Left ventricle myocardium inferior (tissue), 1 donor: Measurements from ENCODE around the gene FYB1. TPM values are rescaled to one million over a fixed set of nuclear protein-coding genes. Genes with fewer than 3 reads are reported as not detected.

Source experiments
- DNase-seq: peaks from one replicate; pipeline ENCODE4 v3.0.0-alpha.2; 2020
- H3K27ac ChIP-seq: fragments of 200-600 bp; replicated peaks from 2 replicates; pipeline ENCODE4 v1.8.0; 2021
- H3K27me3 ChIP-seq: fragments of 200-600 bp; 2 replicates; pipeline ENCODE4 v1.8.0; 2021; ENCODE audit warnings: low read depth
- H3K36me3 ChIP-seq: fragments of 200-600 bp; 2 replicates; pipeline ENCODE4 v1.8.0; 2021
- H3K4me1 ChIP-seq: fragments of 200-600 bp; 2 replicates; pipeline ENCODE4 v1.8.0; 2021
- H3K4me3 ChIP-seq: fragments of 200-600 bp; 2 replicates; pipeline ENCODE4 v1.8.0; 2021; ENCODE audit warnings: mild to moderate bottlenecking, moderate library complexity
- H3K9me3 ChIP-seq: fragments of 200-600 bp; replicated peaks from 2 replicates; pipeline ENCODE4 v1.8.0; 2021
- intact Hi-C: fragments of 100-400 bp; cut with micrococcal nuclease; formaldehyde crosslinking; loops from one replicate; pipeline ENCODE4 v1.11.0; 2022
- total RNA-seq: library from RNA; stranded (reverse); fragmentation: NEBNext Ultra II Directional; extraction: Animal tissue kit (Norgen Biotek cat#: 25700); gene quantifications from one replicate; pipeline ENCODE4 v1.2.1, GENCODE V29; 2021
- TF ChIP-seq, protein P1 (sequence below): fragments of 200-600 bp; IDR thresholded peaks from 2 replicates; pipeline ENCODE4 v1.8.0; 2021; ENCODE audit warnings: antibody characterized with exemption, mild to moderate bottlenecking, borderline replicate concordance
- donor health status: DM: no; HTN: yes; CAD: no; lungs with severe emphysema.

FYB1 gene
- total RNA-seq, 1 donor from 2014 or later: 4.9 TPM

DNA sequence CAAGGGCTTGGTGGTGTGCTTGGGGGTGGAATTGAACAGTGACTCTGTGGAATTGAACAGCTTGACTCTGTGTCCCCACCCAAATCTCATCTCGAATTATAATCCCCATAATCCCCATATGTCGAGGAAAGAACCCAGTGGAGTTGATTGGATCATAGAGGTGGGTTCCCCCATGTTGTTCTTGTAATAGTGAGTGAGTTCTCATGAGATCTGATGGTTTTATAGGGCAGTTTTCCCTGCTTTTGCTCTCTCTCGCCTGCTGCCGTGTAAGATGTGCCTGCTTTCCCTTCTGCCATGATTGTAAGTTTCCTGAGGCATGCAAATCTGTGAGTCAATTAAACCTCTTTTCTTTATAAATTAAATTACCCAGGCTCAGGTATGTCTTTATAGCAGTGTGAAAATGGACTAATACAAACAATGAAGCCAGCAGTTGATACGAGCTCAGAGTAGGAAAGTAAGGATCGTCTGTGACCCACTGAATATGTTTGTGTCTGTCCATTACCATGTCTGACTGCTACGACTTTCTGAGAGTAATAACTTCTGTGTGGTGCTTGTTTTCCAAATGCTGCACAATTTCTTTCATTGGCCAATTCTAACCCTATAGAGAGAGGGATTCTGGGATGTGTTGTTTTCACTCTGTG is 127.3 kb downstream of the FYB1 start:
- no peak overlapping the region for H3K4me3 ChIP-seq
- DNase-seq: no peak
- TF ChIP-seq, protein P1, sequence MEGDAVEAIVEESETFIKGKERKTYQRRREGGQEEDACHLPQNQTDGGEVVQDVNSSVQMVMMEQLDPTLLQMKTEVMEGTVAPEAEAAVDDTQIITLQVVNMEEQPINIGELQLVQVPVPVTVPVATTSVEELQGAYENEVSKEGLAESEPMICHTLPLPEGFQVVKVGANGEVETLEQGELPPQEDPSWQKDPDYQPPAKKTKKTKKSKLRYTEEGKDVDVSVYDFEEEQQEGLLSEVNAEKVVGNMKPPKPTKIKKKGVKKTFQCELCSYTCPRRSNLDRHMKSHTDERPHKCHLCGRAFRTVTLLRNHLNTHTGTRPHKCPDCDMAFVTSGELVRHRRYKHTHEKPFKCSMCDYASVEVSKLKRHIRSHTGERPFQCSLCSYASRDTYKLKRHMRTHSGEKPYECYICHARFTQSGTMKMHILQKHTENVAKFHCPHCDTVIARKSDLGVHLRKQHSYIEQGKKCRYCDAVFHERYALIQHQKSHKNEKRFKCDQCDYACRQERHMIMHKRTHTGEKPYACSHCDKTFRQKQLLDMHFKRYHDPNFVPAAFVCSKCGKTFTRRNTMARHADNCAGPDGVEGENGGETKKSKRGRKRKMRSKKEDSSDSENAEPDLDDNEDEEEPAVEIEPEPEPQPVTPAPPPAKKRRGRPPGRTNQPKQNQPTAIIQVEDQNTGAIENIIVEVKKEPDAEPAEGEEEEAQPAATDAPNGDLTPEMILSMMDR: no peak
- no peaks in the 10 kb centered on the region for H3K4me1 ChIP-seq
- no peaks in the 10 kb centered on the region for H3K27me3 ChIP-seq
- H3K27ac ChIP-seq: no peak overlapping the region
- H3K36me3 ChIP-seq: no peaks in the 10 kb centered on the region
- H3K9me3 ChIP-seq: peaks cover 12% of the 10 kb centered on the region
- intact Hi-C loops: no loop called here

DNA sequence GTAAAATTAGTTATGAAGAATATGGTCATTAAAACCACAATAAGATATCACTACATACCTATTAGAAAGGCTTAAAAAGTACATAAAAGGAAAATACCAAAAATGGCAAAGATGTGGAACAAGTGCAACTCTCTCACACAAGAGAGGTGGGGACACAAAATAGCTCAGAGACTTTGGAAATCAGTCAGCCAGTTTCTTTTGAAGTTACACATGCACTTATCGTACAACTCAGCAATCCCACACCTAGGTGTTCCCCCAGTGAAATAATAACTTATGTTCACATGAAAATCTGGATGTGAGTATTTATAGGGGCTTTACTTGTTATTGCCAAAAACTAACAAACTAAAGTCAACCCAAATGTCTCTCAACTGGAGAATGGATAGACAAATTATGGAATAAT is 135.4 kb downstream of the FYB1 start:
- H3K27ac ChIP-seq: no peak overlapping the region
- DNase-seq: no peak
- intact Hi-C loops: loop anchor here (5.0 kb wide), 1 partner anchor 87 kb away; no protein-coding TSS in a partner anchor
- no peaks in the 10 kb centered on the region for H3K27me3 ChIP-seq
- no peaks in the 10 kb centered on the region for H3K9me3 ChIP-seq
- no peak overlapping the region for H3K4me3 ChIP-seq
- peaks cover 9% of the 10 kb centered on the region for H3K4me1 ChIP-seq
- no peaks in the 10 kb centered on the region for H3K36me3 ChIP-seq
- TF ChIP-seq, protein P1: no peak

- TF ChIP-seq, protein P1: no peak
- Histone ChIP-seq H3K27me3 (no peaks in the 10 kb centered on the region), H3K9me3 (no peaks in the 10 kb centered on the region), H3K4me3 (no peak overlapping the region), H3K36me3 (no peaks in the 10 kb centered on the region), H3K4me1 (peaks cover 9% of the 10 kb centered on the region), H3K27ac (no peak overlapping the region)
- intact Hi-C loops: loop anchor here (5.0 kb wide), 1 partner anchor 86 kb away; no protein-coding TSS in a partner anchor
- DNase-seq: no peak
These were observed 136.4 kb downstream of the FYB1 start for GRCh38 chr5:39082995-39083394.

- peaks cover 20% of the 10 kb centered on the region for H3K4me1 ChIP-seq
- no peaks in the 10 kb centered on the region for H3K27me3 ChIP-seq
- H3K9me3 ChIP-seq: no peaks in the 10 kb centered on the region
- no peak for DNase-seq
- H3K27ac ChIP-seq: no peak overlapping the region
- intact Hi-C loops: loop anchor here (5.0 kb wide), 1 partner anchor 83 kb away; no protein-coding TSS in a partner anchor
- no peak overlapping the region for H3K4me3 ChIP-seq
- TF ChIP-seq, protein P1: peak; percentile 88
- H3K36me3 ChIP-seq: no peaks in the 10 kb centered on the region
These were observed 138.7 kb downstream of the FYB1 start for GRCh38 chr5:39080597-39081204.

- no peak for DNase-seq
These were observed 139.2 kb downstream of the FYB1 start for GRCh38 chr5:39080168-39080567.

More at GRCh38 chr5:39080168-39080567, 139.2 kb downstream of the FYB1 start:
- Histone ChIP-seq H3K27me3 (no peaks in the 10 kb centered on the region), H3K27ac (no peak overlapping the region), H3K36me3 (no peaks in the 10 kb centered on the region), H3K4me1 (peaks cover 25% of the 10 kb centered on the region), H3K9me3 (no peaks in the 10 kb centered on the region), H3K4me3 (no peak overlapping the region)
- intact Hi-C loops: loop anchor here (5.0 kb wide), 1 partner anchor 83 kb away; no protein-coding TSS in a partner anchor
- TF ChIP-seq, protein P1: no peak
